ENCODE data around the gene YBEY.

The YBEY gene

DNA sequence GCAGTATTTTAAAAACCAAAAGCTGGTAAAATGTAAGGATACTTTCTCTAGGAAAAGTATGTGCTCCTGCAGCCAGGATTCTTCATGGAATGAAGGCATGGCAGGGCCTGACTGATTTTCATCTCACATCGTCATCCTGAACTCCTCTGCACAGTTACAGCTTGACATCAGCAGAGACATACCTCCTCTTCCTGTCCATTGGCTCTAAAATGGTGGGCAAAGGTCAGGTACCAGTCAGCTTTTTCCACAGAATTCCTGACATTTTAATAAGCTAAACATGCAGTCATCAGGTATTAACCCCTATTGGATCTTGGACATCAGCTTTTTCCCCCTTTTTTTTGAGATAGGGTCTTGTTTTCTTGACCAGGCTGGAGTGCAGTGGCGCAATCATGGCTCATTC lies 43.7 kb downstream of the YBEY start:
- TF ChIP-seq, protein P1, sequence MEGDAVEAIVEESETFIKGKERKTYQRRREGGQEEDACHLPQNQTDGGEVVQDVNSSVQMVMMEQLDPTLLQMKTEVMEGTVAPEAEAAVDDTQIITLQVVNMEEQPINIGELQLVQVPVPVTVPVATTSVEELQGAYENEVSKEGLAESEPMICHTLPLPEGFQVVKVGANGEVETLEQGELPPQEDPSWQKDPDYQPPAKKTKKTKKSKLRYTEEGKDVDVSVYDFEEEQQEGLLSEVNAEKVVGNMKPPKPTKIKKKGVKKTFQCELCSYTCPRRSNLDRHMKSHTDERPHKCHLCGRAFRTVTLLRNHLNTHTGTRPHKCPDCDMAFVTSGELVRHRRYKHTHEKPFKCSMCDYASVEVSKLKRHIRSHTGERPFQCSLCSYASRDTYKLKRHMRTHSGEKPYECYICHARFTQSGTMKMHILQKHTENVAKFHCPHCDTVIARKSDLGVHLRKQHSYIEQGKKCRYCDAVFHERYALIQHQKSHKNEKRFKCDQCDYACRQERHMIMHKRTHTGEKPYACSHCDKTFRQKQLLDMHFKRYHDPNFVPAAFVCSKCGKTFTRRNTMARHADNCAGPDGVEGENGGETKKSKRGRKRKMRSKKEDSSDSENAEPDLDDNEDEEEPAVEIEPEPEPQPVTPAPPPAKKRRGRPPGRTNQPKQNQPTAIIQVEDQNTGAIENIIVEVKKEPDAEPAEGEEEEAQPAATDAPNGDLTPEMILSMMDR (conservative IDR thresholded peaks at IDR 0.05): no peak
- no peak for TF ChIP-seq ZFX (IDR thresholded peaks at IDR 0.05)

DNA sequence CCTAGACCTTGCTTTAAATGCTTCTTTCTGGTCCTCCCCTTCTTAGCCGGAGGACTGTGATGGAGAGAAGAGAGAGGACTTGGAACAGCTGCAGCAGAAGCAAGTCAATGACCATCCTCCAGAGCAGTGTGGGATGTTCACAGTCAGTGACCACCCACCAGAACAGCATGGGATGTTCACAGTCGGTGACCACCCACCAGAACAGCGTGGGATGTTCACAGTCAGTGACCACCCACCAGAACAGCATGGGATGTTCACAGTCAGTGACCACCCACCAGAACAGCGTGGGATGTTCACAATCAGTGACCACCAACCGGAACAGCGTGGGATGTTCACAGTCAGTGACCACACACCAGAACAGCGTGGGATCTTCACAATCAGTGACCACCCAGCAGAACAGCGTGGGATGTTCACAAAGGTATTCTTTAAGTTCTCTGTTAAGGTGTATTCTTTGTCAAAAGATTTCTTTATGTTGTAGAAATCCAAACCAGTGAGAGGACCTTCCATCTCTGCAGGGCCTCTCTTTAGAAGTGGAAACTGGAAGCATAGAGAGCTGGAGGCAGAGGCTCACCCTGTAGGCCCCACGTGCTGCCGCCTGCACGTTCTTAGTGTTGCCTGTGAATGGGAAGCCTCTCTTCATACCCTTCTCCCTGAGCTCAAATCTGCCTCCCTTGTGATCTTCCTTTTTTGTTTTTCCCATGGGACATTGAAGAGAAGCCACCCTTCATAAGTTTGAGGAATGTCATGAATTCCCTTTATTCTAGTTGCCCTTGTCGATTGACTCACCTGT lies 48.4 kb downstream of the YBEY start:
- H3K27ac ChIP-seq: no peak overlapping the region
- TF ChIP-seq ZFX (IDR thresholded peaks at IDR 0.05): no peak
- TF ChIP-seq, protein P1 (conservative IDR thresholded peaks at IDR 0.05): no peak

More for the DNA sequence above, 43.7 kb downstream of the YBEY start:
- no peak overlapping the region for H3K27ac ChIP-seq

DNA sequence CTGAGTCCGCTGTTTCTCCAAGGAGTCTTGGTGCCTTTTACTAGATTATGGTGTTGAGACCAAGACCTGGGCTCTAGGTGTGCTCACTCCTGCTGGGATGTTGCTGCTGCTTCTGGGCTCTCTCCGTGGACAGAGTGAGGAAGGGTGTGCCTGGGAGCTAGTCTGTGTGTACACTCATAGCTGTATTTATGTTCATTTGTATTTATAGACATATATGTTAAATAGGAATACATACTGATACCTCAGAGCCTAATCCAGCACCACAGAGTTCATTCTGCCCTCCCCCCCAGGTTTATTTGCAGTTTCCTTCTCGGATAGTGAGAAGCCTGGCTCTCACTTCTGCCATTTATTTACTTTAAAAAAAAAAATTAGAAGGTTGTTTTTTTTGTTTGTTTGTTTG lies 50.5 kb downstream of the YBEY start:
- H3K27ac ChIP-seq: no peak overlapping the region
- TF ChIP-seq, protein P1 (conservative IDR thresholded peaks at IDR 0.05): no peak
- TF ChIP-seq ZFX (IDR thresholded peaks at IDR 0.05): no peak

DNA sequence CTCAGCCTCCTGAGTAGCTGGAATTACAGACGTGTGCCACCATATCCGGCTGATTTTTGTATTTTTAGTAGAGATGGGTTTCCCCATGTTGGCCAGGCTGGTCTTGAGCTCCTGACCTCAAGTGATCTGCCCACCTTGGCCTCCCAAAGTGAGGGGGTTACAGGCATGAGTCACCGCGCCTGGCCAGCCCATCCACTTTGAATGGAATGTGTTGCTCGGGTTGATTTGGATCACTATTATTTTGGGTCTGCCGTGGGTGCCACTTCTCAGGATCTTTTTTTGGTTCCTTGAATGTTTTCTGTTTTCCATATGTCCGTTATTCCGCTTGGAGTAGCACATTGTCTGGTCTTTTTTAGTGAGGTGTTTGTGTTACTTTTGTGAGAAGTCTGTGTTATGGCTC lies 54.9 kb downstream of the YBEY start:
- TF ChIP-seq ZFX (IDR thresholded peaks at IDR 0.05): no peak
- TF ChIP-seq, protein P1 (conservative IDR thresholded peaks at IDR 0.05): no peak
- H3K27ac ChIP-seq: no peak overlapping the region

DNA sequence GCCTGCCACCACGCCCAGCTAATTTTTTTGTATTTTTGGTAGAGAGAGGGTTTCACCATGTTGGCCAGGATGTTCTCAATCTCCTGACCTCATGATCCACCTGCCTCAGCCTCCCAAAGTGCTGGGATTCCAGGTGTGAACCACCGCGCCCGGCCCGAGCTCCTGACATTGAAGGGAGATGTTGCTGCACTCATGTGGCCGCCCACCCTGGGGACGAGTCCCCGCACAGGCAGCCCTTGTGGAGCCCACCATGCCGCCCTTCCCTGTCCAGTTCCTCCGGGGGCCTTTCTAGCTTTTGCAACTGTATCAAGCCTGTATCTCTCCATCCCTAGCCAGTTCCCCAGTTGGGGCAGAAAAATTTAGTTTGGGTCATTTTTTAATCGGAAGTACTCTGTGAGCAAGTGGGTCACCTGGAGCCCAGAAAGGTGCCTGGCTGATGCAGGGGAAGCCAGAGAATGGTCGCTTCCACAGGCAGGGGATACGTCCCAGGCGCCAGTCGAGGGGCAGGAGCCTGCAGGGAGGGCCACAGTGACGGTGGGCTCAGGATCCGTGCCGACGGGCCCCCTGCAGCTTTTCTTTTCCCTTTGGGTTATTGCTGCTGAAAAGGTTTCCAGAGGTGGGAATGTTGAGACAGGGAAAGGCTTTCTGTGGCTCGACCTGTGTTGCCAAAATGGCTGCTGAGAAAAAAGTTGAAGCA lies 58.2 kb downstream of the YBEY start:
- no peak overlapping the region for H3K27ac ChIP-seq
- no peak for TF ChIP-seq ZFX (IDR thresholded peaks at IDR 0.05)
- TF ChIP-seq, protein P1 (conservative IDR thresholded peaks at IDR 0.05): no peak

DNA sequence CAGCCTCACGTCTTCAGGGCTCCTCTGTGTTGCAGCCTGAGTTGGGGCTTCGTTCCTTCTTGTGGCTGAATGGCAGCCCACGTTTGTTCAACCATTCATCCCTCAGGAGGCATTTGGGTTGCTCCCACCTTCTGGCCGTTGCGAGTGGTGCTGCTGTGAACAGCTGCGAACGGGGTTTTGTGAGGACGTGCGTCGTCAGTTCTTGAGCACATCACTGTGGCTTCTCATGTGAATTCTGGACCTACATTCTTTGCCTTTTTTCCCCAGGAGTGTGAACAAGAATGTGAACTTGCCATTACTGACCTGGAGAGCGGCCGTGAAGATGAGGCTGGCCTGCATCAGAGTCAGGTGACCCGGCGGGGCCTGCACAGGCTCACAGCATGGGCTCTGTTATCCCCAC lies 59.7 kb downstream of the YBEY start:
- no peak overlapping the region for H3K27ac ChIP-seq
- no peak for TF ChIP-seq ZFX (IDR thresholded peaks at IDR 0.05)

DNA sequence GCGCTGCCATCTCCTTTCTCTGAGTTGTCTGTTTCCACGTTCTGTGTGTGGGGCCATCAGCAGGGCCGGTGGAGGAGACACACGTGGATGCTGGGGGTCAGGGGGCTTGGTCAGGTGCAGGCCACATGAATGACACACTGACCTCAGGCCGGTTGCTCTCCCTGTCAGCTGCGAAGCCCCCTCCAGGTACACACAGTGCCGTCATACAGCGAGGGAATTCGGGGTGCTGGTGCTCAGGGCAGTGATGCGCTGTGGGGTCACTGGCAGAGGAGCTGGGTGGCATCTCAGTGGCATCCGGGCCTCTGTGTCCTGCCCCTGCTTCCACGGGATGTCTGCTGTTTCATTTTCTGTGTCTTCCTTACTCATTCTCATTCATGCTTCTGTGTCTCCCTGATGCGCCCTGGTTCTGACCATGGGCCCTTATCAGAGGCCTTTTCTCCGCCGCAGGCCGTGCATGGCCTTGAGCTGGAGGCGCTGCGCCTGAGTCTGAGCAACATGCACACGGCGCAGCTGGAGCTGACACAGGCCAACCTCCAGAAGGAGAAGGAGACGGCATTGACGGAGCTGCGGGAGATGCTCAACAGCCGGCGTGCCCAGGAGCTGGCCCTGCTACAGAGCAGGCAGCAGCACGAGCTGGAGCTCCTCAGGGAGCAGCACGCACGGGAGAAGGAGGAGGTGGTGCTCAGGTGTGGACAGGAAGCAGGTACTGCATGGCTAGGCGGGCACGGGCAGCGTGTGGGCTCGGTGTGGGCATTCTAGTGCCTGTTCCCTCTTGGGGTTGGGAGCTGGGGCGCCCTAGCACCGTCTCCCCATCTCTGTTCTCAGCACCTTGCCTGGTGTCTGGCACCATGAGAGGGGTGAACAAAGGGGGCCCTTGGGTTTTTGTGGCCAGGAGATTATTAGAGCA lies 60.4 kb downstream of the YBEY start:
- H3K27ac ChIP-seq: no peak overlapping the region
- TF ChIP-seq, protein P1 (conservative IDR thresholded peaks at IDR 0.05): no peak
- no peak for TF ChIP-seq ZFX (IDR thresholded peaks at IDR 0.05)

All from C4-2B (cell line).